Activated T-helper 1 cell treated with Interleukin-2 at 50 U/mL for 16 hours (primary cell): ENCODE results near the gene HLA-DMB.
A peak's percentile ranks its signal among the peaks of the same experiment; 100 is the strongest.
"Not testable (repeated sequence)": the region's sequence is repeated elsewhere in the genome, so short reads cannot be mapped to it uniquely, and the experiment has no call there.

Experiments used
- DNase-seq: peaks from one replicate; pipeline ENCODE4 v3.0.0-alpha.2; 2020; ENCODE audit warnings: low read depth

The HLA-DMB gene

DNA sequence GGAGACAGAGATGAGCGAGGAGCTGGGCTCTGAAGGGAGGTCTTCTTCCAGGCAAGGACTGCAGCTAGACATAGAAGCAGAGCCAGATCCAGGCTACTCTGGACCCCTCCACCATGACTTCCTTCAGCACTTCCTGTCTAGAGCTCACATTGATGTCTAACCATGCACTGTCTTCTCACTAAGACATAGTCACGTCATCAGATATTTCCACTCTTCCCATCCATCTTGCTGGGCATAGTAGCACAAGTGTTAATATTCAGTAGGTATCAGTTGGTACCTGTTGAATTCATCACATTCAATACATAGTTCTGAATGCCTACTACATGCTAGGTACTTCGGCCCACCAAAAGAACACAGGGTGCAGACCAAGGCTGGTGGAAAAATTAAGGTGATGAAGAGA lies 9.2 kb upstream of the HLA-DMB start:
- no peak for DNase-seq

DNA sequence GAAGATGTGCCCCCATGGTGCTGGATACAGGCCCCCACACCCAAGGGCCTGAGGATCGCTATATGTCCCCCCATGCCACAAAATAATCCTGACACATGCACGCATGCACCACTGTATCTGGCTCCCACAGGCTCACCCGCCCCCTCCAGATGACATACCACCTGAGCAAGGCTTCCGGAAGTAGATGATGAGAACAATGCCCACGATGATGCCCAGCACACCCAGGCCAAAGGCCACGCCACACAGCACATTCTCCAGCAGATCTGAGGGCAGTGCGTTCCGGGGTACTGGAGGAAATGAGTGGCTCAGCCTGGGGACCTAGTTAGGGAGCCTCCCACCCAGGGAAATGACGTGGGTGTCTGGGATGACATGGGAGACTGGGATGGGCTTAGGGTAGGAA lies 8.3 kb upstream of the HLA-DMB start:
- DNase-seq: no peak

DNA sequence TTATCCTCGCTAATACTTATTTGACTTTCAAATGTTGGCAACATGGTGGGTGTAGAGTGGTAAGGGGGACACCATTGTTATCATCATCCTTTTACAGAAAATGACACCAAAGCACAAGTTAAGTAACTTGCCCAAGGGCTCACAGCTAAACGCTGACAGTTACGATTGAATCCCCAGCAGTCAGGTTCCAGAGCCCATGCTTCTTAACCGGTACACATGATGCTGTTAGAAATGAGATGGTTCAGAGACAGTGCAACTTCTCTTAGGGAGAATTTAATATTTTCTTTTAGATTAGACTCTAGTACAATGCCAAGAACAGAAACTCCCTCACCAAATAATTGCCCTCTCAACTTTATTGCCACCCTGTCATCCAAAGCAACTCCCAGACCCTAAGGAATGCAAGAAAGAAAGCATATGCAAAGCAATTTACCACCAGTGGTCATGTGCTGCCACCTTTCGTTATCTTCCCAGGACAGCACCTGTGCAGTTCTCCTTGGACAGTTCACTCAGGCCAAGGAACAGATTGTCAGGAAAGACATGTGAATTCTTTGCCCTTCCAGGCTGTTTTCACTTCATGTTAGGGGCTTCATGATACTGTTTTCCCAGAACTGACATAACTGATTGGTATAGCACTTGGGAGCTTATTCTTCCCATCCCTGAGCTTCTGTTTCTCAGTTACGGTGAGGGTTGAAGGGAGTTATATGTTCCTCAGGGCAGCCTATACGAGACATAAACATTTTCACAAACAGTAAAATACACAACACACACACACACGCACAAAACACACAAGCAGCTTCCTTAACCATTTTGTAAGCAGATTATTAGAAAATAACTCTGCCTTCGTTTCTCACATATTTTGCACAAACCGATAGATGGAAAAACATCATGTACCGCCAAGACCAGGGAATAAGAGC lies 7.0 kb upstream of the HLA-DMB start:
- peak; percentile 26 for DNase-seq

DNA sequence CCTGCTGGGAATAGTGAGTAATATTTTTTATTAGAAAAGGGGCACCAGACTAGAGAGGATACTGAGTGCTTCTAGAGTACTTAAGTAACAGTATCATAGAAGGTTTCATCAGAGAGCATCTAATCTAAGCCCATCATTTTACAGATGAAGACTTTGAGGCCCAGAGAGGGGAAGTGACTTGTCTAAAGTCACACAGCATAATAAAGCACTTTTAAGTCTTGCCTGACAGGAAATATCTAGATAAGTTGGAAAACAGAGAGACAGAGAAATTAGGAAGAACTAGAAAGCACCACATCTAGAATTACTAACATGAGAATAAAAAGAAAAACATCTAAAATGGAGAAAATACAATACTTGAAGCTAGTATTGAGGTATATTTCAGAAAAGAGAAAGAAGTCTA lies 6.1 kb upstream of the HLA-DMB start:
- no peak for DNase-seq

DNA sequence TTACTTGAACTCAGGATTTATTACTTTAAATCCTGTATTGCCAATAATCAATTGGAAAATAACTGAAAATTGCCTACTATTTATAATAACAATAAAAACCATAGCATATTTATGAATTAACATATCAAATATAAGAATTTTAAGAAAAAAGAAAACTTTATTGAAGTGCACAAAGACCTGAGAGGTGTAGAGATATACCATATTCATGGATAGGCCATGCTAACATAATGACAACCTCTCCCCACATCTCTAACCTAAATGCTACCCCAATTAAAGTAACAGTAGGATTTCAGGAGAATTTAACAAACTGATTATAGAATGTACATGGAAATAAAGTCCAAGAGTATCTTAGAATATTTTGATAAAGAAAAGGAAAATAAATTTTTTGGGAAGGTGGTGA lies 5.1 kb upstream of the HLA-DMB start:
- no peak for DNase-seq

DNA sequence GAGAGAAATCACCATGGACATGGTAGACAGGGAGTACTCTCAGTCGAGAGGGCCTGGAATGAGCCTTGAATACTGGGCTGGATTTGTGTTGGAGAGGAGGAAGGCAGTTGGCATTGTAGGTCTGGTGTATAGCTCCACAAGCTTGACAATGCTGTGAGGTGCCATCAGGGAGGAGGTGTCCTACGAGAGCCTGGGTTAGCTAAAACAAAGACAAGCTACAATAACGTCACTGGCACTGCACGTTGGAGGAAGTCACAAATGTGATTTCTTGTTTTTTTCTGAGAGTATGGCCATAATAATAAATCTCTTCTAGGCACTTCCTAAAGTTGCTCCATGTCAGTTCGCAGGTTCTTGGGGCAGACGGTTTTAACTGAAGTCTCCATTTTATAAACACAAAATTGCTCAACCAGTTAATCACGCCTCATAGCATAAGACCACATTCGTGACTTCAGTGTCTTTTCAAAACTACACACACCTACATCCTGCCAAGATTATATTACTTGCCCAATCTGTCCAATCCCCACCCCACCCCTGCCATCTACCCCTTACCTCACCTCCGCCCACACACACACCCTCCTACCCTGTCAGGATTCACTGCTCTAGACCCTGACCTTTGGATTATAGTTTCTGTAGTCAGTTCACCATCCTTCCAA lies 4.4 kb upstream of the HLA-DMB start:
- no peak for DNase-seq

DNA sequence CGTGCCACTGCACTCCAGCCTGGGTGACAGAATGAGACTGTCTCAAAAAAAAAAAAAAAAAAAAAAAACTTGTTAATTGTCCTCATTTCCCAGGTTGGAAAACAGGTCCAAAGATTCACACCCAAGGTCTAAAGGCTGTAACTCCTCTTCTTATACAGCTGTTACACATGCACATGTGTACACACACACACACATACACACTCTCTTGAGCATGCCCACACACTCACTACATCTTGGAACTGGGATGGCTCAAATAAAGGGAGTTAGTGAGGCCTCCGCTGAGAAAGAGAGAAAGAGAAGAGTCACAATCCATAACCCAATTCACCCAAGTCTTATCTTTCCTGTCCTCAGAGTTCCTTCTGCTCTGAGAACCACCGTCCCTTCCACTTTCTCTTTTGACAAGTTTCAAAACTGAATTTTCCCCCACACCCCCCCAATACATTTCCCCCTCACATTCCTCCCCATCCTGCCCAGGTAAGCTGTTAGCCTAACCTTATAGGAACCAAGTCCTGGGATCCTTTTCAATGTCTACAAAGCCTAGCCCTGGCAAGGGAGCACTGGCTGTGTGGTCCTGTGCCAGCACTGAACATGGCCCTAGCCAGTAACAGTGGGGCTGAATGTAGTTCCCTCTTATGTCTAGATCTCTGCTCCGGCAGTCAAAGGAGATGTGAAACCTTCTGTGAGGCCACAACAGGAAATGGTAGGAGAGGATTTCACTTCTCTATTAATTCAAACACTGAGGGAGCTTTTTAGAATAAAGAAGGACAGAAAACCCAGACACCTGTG lies 3.2 kb upstream of the HLA-DMB start:
- DNase-seq: no peak

DNA sequence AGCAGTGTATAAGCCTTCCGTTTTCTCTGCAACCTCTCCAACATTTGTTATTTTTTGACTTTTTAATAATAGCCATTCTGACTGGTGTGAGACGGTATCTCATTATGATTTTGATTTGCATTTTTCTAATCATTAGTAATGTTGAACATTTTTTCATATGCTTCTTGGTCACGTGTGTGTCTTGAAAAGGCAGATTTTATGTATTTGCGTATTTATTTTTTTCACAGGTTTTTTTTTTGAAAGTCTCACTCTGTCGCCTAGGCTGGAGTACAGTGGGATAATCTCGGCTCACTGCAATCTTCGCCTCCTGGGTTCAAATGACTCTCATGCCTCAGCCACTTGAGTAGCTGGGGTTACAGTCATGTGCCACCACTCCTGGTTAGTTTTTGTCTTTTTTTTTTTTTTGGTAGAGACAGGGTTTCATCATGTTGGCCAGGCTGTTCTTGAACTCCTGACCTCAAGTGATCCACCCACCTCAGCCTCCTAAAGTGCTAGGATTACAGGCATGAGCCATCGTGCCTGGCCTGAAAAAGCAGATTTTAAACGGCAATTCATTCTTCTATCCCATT lies 1.8 kb upstream of the HLA-DMB start:
- not testable (repeated sequence) for DNase-seq

DNA sequence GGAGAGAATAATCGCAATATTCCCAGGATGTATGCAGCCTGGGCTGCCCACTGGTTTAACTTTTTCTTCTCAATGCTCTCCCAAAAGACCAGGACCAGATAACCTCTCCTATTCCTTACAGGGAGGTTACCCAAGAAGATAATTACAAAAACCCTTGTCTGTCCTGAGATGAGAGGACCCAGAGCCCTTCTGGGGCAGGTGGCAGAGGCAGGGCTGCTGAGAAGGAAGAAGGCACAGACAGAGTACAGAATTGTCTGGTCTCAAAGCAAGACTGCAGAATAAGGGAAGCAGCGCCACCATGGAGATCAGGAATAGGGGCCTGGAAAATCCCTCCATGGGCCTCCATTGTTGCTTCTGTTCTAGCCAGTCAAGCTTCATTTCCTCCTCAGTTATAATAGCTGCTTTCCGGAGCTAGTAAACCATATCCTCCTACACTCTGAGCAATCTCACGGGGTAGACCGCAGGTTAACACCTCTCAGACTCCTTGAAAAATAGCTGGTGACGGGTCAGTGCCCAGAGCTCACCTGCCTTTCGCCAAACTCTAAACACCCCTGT lies 463 bp upstream of the HLA-DMB start:
- DNase-seq: peak; percentile 20

DNA sequence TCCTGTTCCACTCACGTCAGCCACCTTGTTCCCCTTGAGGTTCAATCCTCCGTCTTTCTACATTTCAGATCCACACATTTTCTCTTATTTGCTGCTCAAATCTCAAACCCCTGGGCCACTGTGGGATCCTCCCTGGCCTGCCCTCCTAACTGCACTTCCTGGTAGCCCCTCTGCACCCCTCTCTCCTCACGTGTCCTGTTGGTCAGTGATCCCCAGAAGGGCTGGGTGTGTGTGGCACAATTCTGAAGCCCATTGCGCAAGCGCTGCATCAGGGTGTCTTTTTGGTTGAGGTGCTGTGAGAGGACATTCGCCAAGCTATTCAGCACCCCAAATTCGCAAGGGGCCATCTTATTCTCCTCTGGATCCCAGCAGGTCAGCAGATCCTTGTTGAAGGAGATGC lies 2.3 kb downstream of the HLA-DMB start:
- no peak for DNase-seq

DNA sequence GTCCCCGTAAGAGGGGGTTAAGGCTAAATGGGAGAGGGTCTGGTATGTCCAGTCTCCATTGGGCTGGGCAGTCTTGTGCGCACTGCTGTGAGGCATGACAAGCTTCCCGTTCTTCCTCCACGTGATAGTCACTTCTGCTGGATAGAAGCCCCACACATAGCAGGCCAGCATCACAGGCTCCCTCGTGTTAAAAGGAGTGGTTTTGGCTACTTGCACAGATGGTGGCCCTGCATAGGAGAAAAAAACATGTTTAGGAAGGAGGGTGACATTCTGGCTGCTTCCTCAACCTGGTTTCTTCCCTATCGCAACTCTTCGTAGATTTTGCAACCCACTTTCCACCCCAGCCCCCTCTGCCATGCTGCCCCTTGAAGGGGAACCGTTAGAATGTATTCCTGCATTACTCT lies 3.6 kb downstream of the HLA-DMB start:
- no peak for DNase-seq

DNA sequence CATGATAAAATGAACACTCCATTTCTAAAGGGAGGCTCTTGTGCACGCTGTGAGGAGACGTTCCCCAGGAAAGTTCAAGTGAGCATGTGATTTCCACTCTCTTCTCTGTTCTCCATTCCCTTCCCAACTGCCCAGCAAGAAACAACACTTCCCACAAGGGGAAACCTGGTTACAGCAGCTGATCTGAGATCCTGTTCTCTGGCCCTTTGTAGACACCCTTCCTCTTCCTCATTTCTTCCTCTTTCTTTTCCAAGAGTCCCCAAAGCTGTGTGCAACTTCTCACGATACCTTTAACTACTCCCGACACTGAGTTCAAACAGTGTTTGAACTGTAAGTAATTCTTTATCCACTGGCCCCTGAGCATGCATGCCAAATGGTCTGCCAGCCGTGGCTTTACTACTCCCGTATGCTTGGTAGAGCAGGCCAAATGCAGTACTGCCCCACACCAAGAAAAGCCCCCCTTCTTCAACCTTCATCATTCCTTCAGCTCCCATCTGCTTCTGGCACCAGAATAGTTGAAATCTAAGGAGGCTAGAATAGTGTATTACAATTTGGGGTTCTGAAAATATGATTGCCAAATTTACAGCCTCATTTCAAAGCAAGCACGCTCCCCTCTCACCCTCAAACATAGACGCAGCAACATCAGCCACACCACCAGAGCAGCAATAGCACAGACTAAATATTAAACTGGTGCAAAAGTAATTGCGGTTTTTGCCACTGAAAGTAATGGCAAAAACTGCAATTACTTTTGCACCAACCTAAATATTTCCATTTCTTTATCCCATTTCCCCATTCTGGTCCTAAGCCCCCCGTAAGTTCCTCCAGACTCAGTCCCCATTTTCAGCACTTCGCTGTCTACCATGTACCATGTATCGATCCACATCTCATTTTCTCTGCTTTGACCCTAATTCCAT lies 4.3 kb downstream of the HLA-DMB start:
- no peak for DNase-seq

DNA sequence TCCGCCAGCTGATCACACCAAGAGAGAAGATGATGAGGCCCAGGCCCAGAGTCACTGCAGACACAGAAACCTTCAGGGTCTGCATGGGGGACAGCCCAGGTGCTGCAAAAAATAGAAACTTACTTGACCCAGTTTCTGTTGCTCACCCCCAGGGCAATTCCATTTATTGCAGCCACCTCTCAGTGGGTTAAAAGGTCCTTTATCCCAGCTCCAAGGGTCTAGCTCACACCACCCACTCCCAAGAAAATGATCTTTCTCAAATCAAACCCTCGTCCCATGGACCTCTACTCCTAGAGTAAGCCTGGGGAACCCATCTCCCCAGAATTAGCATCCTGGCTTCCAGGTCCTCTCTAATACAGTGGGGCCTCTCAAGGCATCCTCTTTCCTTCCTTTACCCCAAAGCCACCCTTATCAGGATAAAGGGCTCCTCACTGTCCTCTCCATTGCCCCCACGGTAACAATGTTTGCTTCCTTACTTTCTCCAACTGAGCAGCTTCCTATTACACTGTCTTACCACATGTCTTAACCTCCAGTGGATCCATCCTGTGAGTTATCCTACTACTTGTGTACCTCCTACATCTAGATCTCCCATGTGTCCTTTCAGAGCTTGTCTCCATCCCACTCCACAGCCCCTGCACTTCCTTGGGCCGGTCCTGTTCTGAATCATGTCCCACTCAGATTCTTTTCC lies 5.1 kb downstream of the HLA-DMB start:
- DNase-seq: no peak

DNA sequence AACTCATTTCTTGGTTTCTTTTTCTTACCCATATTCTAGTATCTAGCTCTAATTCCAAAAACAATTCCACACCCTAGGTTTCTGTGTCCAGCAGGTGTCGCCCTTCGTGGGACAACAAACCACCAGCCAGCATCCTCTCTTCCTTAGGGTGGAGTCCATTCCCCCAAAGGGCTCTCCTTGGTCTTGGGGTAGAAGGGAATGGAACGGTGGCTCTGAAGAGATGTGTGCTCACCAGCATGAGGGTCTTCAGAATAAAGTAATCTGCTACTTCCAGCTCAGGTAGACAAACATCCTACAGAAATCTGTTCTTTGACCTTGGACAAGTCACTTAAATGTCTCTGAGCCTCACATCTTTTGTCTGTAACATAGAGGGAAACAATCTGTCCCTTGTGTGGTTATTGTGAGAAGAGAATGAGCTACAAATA lies 7.2 kb downstream of the HLA-DMB start:
- peak; percentile 61 for DNase-seq

DNA sequence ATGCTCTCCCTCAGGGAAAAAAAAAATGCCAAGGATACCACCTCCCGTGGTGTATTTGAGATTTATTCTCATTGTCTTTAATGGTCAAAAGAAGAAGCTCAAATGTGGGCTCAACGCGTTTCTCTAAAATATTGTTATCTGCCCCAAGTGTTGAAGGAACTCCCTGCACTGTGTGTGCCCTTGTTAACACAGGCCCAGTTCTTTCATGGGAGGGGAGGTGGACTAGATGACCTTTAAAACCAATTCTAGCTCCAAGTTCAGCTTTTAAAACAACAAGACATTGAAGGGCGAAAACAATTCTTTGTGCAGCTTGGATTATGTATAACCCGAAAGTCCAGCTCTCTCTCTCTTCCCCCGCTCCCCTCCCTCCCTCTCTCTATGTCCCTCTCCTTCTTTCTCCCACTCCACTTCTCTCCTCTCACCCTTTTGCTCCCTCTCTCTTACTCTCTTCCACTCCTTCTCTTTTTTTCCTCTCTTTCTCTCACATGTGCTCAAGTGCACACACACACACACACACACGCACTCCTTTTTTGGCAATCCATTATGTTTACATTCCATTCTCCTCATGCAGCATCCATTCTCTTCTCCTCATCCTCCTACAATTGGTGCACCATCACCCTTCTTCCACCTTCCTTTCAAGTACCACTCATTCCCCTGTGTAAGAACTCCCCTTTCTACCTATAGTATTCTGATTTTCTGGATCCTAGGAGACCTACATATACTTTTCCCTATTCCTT lies 8.5 kb downstream of the HLA-DMB start:
- DNase-seq: no peak

DNA sequence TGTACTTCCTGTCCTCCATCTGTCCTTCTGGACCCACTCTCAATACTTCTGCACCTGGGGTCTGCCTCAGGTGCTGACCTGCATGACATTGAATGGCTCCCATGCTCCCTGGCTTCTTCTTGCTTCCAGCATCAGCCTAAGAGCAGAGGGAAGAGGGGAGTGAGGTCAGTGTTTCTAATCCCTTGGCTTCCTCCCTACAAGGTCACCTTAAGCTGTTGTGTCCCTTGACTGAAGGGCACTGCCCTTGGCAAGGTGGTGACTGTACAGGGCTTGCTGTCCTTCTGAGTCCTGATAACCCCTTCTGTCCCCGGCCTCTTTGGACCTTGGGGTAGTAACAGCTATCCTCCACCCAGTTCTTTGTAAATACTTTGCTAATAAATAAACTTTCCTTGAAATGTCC lies 9.6 kb downstream of the HLA-DMB start:
- no peak for DNase-seq

DNA sequence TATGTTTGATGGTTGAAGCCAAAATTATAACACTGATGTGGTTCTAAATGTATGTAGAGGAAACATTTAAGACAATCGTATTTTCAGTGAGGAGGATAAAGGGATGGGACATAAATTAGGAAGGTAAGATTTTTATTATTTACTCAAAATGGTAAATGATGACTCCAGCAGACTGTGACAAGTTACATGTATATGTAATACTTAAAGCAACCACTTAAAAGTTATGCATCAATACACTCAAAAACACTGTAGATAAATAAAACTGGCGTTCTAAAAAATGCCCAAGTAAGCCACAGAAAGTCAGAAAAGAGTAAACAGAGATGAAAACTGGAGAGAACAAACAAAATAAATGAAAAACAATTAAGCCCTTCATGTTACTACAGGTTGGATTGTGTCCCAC lies 18.7 kb downstream of the HLA-DMB start:
- no peak for DNase-seq

DNA sequence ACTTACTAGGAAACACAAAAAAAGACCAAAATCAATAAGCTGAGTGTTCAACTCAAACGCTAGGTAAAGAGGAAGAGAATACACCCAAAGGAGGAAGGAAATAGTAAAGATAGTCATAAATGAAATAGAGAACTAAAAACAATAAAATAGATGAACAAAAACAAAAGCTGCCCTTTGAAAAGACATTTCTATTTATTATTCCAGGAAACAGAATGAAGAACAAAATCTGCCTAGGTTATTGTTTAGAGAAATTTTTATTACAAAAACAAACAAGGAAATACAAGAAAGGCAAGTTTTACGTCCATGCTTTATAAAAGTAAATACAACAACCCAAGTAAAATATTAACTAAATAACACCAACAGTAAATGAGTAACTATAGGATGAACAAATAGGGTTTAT lies 20.1 kb downstream of the HLA-DMB start:
- no peak for DNase-seq

DNA sequence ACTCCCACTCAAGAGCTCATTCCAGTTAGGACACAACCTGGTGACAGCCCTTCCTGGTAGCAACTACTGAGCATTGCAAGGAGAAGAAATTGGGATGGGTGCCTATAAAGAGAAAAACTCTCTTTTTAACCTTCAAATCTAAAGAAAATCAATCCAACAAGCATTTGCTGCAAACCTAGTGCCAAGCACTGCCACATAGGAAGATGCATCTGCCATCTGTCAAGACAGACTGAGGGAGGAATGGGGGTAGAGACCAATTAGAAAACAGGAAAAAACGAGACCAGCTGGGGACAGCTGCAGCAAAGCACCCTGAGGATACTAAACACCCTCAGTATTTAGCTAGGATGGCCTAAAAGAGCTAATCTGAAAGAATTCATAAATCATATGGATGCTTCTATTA lies 27.9 kb downstream of the HLA-DMB start:
- DNase-seq: no peak

DNA sequence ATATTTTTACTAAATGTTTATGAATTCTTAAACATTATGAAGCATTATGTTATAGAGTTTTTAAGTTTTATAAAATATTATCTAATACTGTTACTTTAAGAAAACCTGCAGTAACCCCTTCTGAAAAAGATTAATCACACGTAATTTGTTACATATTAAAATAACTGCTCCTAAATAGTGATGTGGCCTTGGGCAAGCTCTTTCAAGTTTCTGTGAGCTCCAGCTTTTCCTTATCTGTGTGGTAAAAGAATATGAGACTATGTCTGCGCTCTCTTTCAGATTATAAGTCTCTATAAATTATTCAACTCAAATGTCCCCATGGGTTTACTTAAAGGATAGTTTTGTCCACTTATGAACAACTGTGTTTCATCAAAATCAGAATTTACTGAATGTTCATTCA lies 31.9 kb downstream of the HLA-DMB start:
- DNase-seq: no peak
